GM19438 (cell line): ENCODE results near the gene AXIN1.

ENCODE experiments used
- ATAC-seq: cut with Tn5 transposase; IDR thresholded peaks from one replicate; pipeline ENCODE4 v1.9.1; 2021; ENCODE audit warnings: low read depth; ENCODE audit not compliant: unreplicated experiment

The AXIN1 gene

DNA sequence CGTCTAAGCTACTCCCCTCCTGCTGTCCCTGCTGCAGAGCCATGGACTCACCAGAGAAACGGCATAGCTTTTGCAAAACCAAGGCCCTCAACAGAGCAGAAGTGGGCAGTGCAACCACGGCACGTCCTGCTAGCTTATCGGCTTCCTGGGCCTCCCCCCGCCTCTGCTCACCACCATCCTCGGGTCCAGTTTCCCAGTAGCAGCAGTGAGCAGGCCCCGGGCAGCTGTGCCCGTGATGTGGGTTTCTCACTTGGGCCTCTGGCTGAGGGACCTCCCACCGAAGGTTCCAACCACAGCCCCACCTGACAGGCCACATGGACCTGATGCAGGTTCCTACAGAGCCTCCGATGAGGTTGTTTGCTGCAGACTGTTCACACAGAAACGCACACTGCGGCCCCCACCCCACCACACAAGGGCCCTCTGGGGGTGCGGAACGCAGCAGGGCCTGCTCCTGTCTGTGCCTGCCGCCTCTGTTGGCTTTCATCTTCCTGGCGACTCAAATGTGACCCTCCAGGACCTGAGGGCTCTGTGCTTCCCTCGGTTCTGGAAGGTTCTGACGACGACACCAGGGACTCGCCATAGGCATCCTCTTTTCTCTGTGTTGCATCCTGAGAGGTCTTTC lies 44.7 kb downstream of the AXIN1 start:
- ATAC-seq = no peak

- ATAC-seq = no peak
Observed at GRCh38 chr16:306911-307370, 45.6 kb downstream of the AXIN1 start.

- ATAC-seq = no peak
Observed at GRCh38 chr16:305916-306626, 46.5 kb downstream of the AXIN1 start.

- ATAC-seq = no peak
Observed at GRCh38 chr16:303760-304505, 48.6 kb downstream of the AXIN1 start.

DNA sequence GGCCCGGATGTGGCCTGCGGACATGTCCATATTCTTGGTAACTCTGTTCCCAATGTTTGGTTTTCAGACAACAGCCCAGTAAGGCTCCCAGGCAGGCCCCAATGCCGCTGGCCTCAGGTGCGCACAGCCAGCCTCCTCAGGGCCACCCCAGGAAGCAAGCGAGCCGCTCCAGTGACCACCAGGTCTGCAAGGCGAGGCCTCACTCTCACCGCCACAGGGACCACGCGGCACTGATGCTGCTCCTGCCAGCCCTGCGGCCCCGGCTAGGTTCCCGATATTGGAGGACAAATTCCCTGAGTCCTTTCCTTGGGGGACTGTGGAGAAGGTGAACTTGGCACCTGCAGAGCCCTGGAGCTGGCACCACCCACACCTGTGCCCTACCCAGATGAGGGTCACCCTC lies 50.6 kb downstream of the AXIN1 start:
- no peak for ATAC-seq

DNA sequence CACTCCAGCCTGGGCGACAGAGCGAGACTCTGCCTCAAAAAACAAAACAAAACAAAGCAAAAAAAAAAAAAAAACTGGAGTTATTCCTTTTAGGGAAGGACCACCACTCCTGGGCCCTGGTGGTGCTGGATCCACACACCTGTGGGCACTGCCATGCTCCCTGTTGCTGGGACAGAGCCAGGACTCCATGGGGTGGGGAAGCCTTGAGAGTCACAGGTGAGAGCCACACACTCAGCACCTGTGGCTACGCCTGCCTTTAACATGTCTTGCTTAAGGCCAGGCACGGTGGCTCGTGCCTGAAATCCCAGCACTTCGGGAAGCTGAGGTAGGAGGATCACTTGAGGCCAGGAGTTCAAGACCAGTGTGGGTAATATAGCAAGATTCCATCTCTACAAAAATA lies 51.3 kb downstream of the AXIN1 start:
- no peak for ATAC-seq

DNA sequence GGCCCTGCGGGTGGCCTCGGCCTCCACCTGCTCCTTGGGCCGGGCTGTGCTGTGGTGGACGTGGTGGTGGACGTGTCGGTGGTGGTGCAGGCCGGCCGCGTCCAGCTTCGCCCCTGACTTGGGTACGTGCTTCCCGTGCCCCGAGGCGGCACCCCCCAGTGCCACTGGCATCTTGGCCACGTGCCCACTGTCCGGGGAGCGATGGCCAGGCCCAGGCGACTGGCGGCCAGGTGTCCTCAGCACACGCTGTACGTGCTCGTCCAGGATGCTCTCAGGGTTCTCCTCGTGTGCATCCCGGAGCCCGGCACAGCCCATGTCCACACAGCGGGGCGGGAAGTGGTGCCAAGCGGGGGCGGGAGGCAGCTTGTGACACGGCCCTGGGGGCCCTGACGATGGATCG lies 54.7 kb downstream of the AXIN1 start:
- ATAC-seq = no peak

GRCh38 chr16:296806-297510 lies 55.6 kb downstream of the AXIN1 start:
- ATAC-seq = no peak

DNA sequence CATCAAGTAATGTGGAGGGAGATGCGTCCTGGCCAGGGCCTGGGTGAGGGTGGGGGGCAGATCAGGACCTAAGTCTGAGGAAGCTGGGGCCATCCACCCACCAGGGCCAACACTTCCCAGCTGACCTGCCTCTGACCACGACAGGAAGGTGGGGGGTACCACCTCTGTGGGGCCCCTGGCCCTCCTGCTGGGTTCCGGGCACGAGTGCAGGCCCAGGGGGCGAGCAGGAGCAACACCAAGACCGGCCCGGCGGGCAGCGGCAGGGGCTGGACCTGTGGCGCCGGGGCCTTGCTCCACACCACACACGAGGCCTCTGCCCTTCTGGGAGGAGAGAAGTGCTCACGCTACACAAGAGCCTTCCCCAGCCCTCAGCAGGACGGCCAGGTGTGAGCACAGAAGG lies 56.2 kb downstream of the AXIN1 start:
- ATAC-seq = no peak

DNA sequence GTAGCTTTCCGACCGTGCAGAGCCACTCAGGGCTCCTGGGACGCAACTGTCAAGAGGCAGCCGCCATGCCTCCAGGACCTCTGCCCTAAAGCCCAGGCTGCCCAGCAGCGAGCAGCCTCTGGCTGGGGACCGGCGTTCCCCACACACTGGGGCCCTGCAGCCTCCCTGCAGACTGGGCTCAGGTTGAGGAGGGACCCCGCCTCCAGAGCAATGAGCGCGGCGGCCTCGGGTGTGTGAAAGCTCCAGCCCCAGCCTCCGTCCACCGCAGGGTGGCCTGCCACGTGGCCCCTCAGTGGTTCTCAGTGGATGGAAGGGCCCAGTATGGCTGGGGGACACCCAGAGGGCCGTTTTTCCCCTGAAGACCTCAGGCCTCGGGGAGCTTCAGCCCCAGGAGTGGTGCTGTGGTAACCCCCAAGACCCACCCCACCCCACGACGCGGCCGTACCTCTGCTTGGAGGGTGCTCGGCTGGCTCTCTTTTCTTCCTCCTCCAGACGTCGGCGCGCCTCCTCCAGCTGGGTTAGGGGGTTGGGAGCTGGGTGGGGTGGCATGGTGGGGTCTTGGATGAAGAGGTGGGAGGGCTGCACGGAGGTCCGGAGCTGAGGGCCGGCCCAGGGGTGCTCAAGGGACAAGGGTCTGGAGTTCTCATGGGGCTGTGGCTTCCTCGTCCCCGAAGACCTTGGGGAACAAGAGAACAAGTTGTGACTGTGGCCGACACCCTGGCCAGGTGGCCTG lies 59.3 kb downstream of the AXIN1 start:
- no peak for ATAC-seq

DNA sequence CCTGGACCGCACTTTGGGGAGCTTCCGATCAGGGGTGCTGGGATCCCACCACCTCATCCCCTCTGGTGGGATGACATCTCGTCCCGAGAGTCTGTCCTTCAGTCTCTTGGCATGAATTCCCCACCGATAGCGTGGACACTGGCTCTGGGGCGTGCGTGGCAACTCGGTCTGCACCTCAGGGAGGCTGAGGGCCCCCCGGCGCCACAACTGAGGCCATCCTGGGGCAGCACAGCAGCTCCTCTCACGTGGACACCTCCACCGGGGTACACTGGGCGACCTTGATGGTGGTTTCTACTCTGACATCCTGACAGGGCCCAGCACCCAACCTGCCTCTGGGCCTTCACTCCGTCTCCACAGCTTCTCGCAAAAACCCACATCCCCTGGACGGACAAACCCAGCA lies 61.0 kb downstream of the AXIN1 start:
- no peak for ATAC-seq

DNA sequence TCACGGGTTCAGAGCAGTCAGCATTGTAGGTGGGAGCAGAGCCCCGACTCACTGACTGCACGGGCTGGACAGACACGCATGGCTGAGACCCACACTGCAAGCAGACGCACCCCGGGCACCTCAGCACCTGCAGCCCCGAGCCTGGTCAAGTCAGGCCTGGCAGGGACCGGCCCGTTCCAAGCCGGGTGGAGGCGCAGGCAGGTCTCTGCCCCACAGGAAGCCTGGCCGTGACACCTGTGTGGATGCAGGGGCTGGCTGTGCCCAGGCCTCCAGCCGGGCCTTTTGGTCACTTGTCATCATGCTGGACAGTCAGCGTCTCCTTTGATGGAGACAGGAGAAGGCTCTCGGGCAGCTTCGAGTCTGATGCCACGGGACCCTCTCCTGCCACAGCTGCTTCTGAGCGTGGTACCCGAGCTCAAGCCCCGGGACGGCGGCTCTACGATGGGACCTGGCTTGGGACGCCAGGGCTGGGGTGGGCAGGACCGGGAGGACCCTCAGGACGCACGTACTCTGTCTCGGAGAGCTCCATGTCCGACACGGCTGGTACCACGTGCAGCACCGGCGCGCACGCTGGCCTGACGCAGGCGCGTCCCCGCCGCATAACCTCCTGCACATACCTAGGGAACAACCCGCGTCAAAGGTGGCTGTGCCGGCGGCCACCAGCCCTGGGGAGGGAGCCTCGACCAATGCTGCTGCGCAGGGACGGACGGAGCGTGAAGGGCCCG lies 61.7 kb downstream of the AXIN1 start:
- ATAC-seq = no peak

- no peak for ATAC-seq
Observed at GRCh38 chr16:290015-290680, 62.4 kb downstream of the AXIN1 start.

DNA sequence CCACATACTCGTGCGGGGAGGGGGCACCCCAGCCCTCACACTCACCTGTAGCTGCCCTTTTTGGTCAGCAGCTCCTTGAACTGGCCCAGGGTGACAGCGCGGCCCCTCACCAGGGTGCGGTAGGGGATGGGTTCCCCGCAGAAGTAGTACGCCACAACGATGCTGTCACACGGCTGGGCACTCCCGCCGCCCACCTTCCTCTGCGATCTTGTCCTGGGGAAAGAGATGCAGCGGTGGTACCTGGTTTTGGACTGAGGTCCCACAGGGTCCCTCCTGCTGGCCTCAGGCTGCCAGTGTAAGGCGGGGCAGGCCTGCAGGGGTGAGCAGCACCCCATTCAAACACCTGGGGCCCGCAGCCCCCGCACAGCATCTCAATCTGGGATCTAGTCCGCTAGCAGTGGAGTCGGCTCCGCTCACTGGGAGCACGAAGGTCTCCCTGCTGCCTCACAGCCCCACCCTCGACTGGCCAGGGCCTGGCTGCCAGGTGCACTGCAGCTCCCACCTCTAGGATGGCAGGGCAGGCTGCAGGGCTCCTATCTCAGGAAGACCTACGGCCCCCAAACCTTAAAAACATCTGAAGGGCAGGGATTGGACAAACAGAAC lies 63.0 kb downstream of the AXIN1 start:
- no peak for ATAC-seq

DNA sequence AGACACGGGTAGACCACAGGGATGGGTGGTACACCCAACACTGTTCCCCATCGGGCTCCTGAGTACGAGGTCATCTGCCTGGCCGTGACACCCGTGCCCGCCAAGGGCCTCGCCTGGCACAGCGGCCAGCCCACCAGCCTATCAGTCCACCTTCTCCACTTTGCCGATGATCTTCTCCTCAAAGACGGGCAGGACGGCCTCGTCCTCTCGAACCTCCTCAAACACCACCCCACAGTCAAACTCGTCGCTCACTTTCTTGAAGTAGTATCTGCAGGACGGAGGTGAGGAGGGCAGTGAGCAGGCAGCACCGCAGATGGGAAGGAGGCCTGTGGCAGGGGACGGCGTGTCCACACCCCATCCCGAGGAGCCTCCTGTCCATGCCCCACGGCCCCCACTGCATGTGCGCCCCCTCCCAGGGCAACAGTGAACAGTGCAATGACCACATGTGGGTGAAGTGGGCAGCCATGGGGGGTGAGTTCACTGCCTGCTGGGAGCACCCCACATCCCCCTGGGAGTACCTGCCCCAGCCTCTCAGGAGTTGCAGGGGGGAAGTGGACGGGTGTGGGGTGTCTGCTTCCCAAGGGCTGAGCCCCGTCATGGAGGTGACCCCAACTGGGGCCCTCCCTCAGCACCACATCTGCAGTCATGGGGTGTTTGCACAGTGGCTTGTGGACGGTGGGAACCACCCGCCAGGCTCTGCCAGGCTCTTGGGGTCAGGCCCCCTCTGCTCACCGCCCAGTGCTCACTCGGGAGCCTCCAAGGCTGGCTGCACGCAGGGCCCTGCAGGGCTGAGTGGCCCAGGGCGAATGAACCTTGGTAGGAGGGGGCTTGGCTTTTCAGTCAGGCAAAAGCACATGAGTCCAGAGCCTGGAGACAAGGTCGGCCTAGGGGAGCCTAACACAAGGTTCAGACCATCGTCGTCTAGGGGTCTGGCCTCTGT lies 64.3 kb downstream of the AXIN1 start:
- no peak for ATAC-seq

DNA sequence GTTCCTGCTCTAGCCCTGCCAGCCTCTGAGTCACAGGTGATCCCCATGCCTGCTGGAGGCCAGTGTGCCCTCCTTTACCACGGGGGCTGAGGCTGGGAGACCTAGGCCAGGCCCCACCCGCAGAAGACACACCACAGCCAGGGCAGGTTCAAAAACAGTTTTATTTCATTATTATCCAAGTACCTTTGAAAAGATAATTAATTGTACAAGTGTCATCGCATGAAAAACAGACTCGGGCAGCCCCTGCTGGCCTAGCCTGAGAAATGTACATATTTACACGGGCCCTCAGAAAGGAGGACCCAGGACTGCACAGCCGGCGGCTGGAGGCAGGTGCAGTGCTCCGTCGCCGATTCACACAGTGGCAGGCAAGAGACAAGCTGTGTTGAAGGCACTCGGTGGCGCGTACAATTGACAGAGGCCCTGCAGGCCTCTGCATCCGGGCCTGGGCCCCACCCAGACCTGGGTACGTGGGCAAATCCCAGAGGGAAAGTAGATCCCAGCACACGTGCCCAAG lies 65.2 kb downstream of the AXIN1 start:
- no peak for ATAC-seq

GRCh38 chr16:286491-287297 lies 65.8 kb downstream of the AXIN1 start:
- no peak for ATAC-seq
